Bronchial epithelial cell (primary cell): ENCODE results near the gene ABCA2. TPM values are rescaled to one million over a fixed set of nuclear protein-coding genes. Genes with fewer than 3 reads are reported as not detected.

Source experiments
- DNase-seq: peaks from one replicate; pipeline ENCODE4 v3.0.0-alpha.2; 2010; ENCODE audit warnings: low read depth
- FAIRE-seq: peaks from 2 replicates; lab custom pipeline; 2011; peaks lifted over from hg19 to GRCh38; lab: Jason Lieb, UNC
- H3K27me3 ChIP-seq: 2 replicates; pipeline ENCODE4 v1.5.1; 2011; ENCODE audit warnings: low read length; ENCODE audit not compliant: control insufficient read depth, insufficient read depth
- H3K36me3 ChIP-seq: 2 replicates; pipeline ENCODE4 v1.5.1; 2011; ENCODE audit warnings: low read length; ENCODE audit not compliant: control insufficient read depth, insufficient read depth
- H3K4me3 ChIP-seq: 2 replicates; pipeline ENCODE4 v1.5.1; 2011; ENCODE audit warnings: mild to moderate bottlenecking, low read depth, low read length, control low read depth
- total RNA-seq: library from RNA; depleted of rRNA; stranded (reverse); fragments of >200 nt; gene quantifications from 2 replicates; pipeline ENCODE4 v1.2.1, GENCODE V29; 2014
- TF ChIP-seq, protein P1 (sequence below): IDR thresholded peaks from 2 replicates; pipeline ENCODE4 v1.5.1; 2011; ENCODE audit warnings: mild to moderate bottlenecking, moderate library complexity, low read length, control low read depth, inconsistent platforms; ENCODE audit not compliant: insufficient read depth, severe bottlenecking

ABCA2 gene
- total RNA-seq, 1 donor from 2014 or later = 5.5 TPM

DNA sequence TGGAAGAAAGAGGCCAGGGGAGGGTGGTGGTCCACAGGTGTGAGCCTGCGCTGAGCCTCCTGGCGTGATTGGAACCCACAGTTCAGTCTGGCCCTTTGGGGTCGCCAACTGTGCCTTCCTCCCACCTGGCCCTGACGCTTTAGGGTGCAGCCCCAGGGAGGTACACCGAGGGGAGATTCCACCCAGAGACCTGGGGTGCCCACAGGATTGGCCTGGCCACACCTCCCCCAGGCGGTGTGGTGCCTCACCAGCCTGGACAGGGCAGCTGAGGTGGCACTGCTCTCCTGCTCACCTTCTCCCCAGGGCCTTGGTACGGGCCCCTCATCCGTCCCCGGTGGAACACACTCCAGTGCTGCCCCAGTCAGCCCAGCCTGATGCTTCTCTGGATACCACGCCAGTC lies 30.7 kb downstream of the ABCA2 start:
- DNase-seq (no peak), FAIRE-seq (no peak)
- TF ChIP-seq, protein P1, sequence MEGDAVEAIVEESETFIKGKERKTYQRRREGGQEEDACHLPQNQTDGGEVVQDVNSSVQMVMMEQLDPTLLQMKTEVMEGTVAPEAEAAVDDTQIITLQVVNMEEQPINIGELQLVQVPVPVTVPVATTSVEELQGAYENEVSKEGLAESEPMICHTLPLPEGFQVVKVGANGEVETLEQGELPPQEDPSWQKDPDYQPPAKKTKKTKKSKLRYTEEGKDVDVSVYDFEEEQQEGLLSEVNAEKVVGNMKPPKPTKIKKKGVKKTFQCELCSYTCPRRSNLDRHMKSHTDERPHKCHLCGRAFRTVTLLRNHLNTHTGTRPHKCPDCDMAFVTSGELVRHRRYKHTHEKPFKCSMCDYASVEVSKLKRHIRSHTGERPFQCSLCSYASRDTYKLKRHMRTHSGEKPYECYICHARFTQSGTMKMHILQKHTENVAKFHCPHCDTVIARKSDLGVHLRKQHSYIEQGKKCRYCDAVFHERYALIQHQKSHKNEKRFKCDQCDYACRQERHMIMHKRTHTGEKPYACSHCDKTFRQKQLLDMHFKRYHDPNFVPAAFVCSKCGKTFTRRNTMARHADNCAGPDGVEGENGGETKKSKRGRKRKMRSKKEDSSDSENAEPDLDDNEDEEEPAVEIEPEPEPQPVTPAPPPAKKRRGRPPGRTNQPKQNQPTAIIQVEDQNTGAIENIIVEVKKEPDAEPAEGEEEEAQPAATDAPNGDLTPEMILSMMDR = no peak
- H3K4me3 ChIP-seq = no peak overlapping the region
- peaks cover 2% of the 10 kb centered on the region for H3K36me3 ChIP-seq
- H3K27me3 ChIP-seq = no peaks in the 10 kb centered on the region

DNA sequence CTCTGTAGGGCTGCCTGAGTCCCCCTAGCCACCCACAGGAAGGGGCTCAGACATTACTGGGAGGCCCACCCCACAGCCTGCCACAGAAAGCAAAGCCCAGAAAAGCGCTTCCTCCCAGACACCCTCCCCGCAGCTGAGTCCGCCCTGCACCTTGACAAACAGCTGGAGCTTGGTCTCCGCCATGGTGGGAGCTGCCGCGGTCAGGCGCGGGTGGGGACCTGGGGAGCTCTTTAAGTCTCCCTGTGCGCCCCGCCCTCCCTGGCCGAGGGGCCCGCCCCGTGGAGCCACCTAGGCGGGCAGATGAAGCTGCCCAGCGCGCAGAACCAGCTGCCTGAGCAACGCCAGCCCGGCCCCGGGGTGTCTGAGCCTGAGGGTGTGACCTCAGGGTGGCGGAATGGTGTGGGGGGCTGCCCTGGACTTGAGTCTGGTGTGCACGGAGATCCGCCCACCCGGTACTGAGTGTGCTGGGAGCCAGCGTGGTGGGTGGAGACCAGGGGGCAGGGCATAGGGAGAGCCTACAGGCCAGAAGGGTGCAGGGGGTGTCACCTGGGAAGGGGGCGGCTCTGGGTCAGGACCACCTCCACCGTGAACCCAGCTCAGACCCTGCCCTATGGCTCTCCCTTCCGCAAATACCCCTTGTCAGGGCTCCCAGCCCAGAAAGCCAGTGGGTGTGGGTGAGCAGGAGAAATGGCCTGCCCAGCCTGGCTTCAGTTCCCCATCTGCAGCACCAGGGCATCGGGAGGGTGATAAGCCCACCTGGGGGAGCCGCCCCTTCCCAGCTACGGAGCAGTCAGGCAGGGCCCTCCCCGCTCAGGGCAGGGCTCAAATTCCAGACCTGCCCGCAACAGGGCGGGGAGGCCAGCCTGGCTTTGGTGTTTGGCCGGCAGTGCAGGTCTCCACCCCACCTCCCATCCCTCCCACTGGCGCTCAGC lies 31.4 kb downstream of the ABCA2 start, which contains the start of gene CLIC3:
CLIC3 (minus strand) TSS at position 208 of the 932 bp plus-strand sequence; CDS start at position 183, 25 bp downstream.
- H3K36me3 ChIP-seq = peaks cover 2% of the 10 kb centered on the region
- FAIRE-seq (no peak), DNase-seq (peak; percentile 16)
- H3K4me3 ChIP-seq = peak within 1 kb of the TSS; percentile 28
- no peaks in the 10 kb centered on the region for H3K27me3 ChIP-seq
- TF ChIP-seq, protein P1 = no peak

DNA sequence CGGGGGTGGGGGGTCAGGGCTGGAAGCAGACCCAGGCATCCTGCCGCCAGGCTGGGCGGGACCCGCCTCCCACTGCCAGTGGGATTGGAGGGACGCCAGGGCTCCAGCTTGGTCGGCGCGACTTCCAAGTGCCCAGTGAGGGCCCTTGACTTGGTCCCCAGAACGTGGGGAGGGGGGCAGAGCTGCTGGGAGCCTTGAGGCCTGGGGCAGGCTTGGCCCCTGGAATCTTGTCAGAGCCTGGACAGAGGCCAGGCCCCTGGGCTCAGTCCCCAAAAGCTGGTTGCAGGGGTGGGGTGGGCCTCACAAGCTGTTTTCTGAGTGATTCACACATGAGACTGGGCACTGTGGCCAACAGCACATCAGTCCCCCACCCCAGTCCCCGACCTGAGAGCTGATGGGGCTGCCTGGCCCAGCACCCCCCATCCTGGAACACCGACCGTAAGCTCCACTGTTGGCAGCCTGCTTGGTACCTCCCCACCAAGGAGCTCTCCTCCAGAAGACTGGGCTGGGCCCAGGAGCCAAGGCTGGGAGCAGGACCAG lies 32.2 kb downstream of the ABCA2 start:
- peak overlapping the region; percentile 28 for H3K4me3 ChIP-seq
- FAIRE-seq (no peak), DNase-seq (no peak)
- peaks cover 2% of the 10 kb centered on the region for H3K36me3 ChIP-seq
- TF ChIP-seq, protein P1 = no peak
- H3K27me3 ChIP-seq = no peaks in the 10 kb centered on the region

DNA sequence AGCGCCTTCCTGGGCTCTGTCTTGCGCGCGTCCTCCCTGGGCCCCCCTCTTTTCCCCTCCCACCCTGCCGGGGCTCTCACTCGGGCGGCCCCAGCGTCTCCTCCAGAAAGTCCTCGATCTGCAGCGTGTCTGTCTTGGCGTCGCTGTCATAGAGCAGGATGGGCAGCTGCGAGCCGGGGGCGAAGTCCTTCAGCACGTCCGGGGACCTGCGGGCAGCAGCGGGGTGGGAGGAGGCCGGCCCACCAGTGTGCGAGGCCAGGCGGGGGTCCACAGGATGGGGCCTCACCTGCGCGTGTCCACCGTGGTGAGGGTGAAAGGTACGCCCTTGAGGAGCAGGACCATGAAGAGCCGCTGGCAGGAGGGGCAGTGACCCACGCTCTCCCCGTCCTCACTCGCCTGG lies 32.7 kb downstream of the ABCA2 start:
- FAIRE-seq (no peak), DNase-seq (no peak)
- H3K27me3 ChIP-seq = no peaks in the 10 kb centered on the region
- no peak overlapping the region for H3K4me3 ChIP-seq
- H3K36me3 ChIP-seq = peaks cover 2% of the 10 kb centered on the region
- TF ChIP-seq, protein P1 = no peak

DNA sequence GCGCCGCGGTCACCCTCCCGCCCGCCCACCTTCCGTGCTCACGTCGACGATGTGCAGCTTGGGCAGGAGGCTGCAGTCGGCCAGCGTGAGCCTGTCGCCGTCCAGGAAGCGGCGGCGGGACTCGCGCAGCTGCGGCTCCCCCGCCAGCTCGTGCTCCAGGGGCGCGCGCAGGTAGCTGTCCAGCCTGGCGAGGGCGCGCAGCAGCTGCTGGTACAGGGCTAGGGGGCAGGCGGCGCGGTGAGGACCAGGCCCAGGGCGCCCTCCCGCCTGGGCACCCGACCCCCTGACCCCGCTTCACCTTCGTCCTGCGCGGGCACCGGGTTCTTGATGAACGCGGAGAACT lies 33.2 kb downstream of the ABCA2 start:
- Histone ChIP-seq H3K27me3 (no peaks in the 10 kb centered on the region), H3K4me3 (no peak overlapping the region), H3K36me3 (peaks cover 2% of the 10 kb centered on the region)
- no peak for DNase-seq
- FAIRE-seq = no peak
- TF ChIP-seq, protein P1 = no peak
